Measurements from ENCODE around the gene NRTN.

Gene NRTN

GRCh38 chr19:5814852-5815246 is 10.0 kb downstream of the NRTN start:
- no peak for TF ChIP-seq CTCF (IDR thresholded peaks at IDR 0.05; ENCODE audit: control insufficient read depth, extremely low read depth, insufficient read depth)
- no peak overlapping the region for H3K4me3 ChIP-seq (ENCODE audit: low read depth, low read length)
- no peak for DNase-seq (ENCODE audit: low read depth)

GRCh38 chr19:5817218-5817617 is 12.4 kb downstream of the NRTN start:
- no peak for DNase-seq (ENCODE audit: low read depth)
- H3K4me3 ChIP-seq (ENCODE audit: low read depth, low read length) = no peak overlapping the region
- TF ChIP-seq CTCF (IDR thresholded peaks at IDR 0.05; ENCODE audit: control insufficient read depth, extremely low read depth, insufficient read depth) = no peak

GRCh38 chr19:5818594-5818993 is 13.7 kb downstream of the NRTN start:
- no peak for DNase-seq (ENCODE audit: low read depth)
- no peak overlapping the region for H3K4me3 ChIP-seq (ENCODE audit: low read depth, low read length)
- no peak for TF ChIP-seq CTCF (IDR thresholded peaks at IDR 0.05; ENCODE audit: control insufficient read depth, extremely low read depth, insufficient read depth)

GRCh38 chr19:5820785-5821184 is 15.9 kb downstream of the NRTN start:
- H3K4me3 ChIP-seq (ENCODE audit: low read depth, low read length) = no peak overlapping the region
- DNase-seq (ENCODE audit: low read depth) = no peak
- no peak for TF ChIP-seq CTCF (IDR thresholded peaks at IDR 0.05; ENCODE audit: control insufficient read depth, extremely low read depth, insufficient read depth)

GRCh38 chr19:5821521-5822180 is 16.8 kb downstream of the NRTN start:
- H3K4me3 ChIP-seq (ENCODE audit: low read depth, low read length) = no peak overlapping the region
- no peak for TF ChIP-seq CTCF (IDR thresholded peaks at IDR 0.05; ENCODE audit: control insufficient read depth, extremely low read depth, insufficient read depth)
- DNase-seq (ENCODE audit: low read depth) = no peak

- DNase-seq (ENCODE audit: low read depth) = no peak
- no peak overlapping the region for H3K4me3 ChIP-seq (ENCODE audit: low read depth, low read length)
- no peak for TF ChIP-seq CTCF (IDR thresholded peaks at IDR 0.05; ENCODE audit: control insufficient read depth, extremely low read depth, insufficient read depth)
Measured at GRCh38 chr19:5822181-5822844, 17.4 kb downstream of the NRTN start.
